NCI-H1105 treated with DMSO at 0.1 percent for 48 hours (cell line): ENCODE measurements around the gene TSSC4.

Experiments used
- DNase-seq: peaks from one replicate; lab custom pipeline; 2025; lab: John Stamatoyannopoulos, UW

TSSC4 gene

GRCh38 chr11:2386591-2386990 is 14.0 kb upstream of the TSSC4 start:
- DNase-seq, result no peak

GRCh38 chr11:2387266-2387987 is 13.1 kb upstream of the TSSC4 start:
- no peak for DNase-seq

GRCh38 chr11:2388431-2389376 is 11.8 kb upstream of the TSSC4 start:
- no peak for DNase-seq

GRCh38 chr11:2389377-2390026 is 11.0 kb upstream of the TSSC4 start:
- no peak for DNase-seq

GRCh38 chr11:2390091-2390724 is 10.3 kb upstream of the TSSC4 start:
- no peak for DNase-seq

- no peak for DNase-seq
These were observed 9.8 kb upstream of the TSSC4 start for GRCh38 chr11:2390725-2391151.

GRCh38 chr11:2391181-2391975 is 9.2 kb upstream of the TSSC4 start:
- no peak for DNase-seq

- no peak for DNase-seq
These were observed 8.2 kb upstream of the TSSC4 start for GRCh38 chr11:2392241-2392959.

GRCh38 chr11:2393111-2393868 is 7.3 kb upstream of the TSSC4 start:
- DNase-seq, result no peak

- DNase-seq, result no peak
These were observed 6.4 kb upstream of the TSSC4 start for GRCh38 chr11:2393941-2394817.

- DNase-seq, result no peak
These were observed 5.8 kb upstream of the TSSC4 start for GRCh38 chr11:2394818-2395105.

GRCh38 chr11:2395211-2395730 is 5.3 kb upstream of the TSSC4 start:
- DNase-seq, result no peak

- no peak for DNase-seq
These were observed 4.7 kb upstream of the TSSC4 start for GRCh38 chr11:2395856-2396255.

GRCh38 chr11:2396471-2396870 is 4.1 kb upstream of the TSSC4 start:
- DNase-seq, result no peak

- DNase-seq, result no peak
These were observed 3.5 kb upstream of the TSSC4 start for GRCh38 chr11:2397005-2397404.

GRCh38 chr11:2398664-2399355 is 1.7 kb upstream of the TSSC4 start:
- DNase-seq, result peak; percentile 12

- no peak for DNase-seq
These were observed 972 bp upstream of the TSSC4 start for GRCh38 chr11:2399488-2400068.
